HTERT RPE-1 (cell line): ENCODE measurements around the gene PSEN2.
"Not testable (repeated sequence)": the region's sequence is repeated elsewhere in the genome, so short reads cannot be mapped to it uniquely, and the experiment has no call there.

ENCODE experiments used
- in situ Hi-C: fragments of 300-500 bp; cut with MboI; formaldehyde crosslinking; loops from 4 replicates; pipeline ENCODE4 v1.14.3; 2020; ENCODE audit warnings: low sequenced_read_pairs

The PSEN2 gene

GRCh38 chr1:226908419-226908818, 38.0 kb downstream of the PSEN2 start:
- in situ Hi-C loops, result no loop called here

- in situ Hi-C loops, result no loop called here
Measured at GRCh38 chr1:226908913-226909312, 38.5 kb downstream of the PSEN2 start.

DNA sequence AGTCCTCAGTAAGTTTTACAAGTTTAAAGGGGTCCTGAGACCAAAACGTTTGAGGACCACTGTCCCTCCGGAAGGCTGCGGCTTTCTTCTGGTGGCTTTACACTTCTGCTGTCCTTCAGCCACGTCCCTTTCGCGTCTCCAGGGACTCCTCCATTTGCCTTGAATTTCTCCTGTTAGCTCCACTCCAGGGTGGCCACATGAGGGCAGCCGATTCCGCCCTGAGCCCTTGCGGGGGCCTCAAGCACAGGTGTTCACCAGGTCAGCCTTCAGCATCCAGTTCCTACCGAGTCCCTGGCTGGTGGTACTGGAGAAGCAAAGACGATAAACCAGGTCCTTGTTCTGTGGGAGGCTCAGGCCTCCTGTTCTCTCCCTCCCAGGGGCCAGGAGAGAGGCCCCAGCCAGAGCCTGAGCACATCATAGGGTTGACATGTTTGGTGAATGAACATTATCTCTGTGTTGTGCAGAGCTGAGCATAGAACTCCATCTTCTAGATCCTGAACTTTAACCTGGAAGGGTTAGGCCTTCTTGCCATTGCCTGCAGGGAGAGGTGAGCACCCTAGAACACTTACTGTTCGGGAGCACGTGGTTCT, 42.3 kb downstream of the PSEN2 start:
- in situ Hi-C loops, result no loop called here

DNA sequence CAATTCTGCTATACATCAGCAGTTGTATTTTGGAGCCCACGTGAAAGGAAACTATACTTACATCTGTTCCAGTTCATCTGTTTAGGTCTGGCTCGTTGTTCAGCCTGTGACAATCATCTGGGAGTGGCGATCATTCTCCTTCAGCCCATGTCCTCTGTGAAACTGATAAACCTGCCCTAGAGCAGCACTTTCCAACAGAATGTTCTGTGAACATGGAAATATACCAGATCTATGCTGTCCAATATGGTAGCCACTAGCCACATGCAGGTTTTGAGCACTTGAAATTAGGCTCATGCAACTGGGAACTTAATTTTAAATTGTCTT, 45.2 kb downstream of the PSEN2 start:
- in situ Hi-C loops, result no loop called here

GRCh38 chr1:226916497-226916896, 46.1 kb downstream of the PSEN2 start:
- in situ Hi-C loops, result no loop called here

- in situ Hi-C loops, result no loop called here
Measured at GRCh38 chr1:226919587-226919986, 49.2 kb downstream of the PSEN2 start.

DNA sequence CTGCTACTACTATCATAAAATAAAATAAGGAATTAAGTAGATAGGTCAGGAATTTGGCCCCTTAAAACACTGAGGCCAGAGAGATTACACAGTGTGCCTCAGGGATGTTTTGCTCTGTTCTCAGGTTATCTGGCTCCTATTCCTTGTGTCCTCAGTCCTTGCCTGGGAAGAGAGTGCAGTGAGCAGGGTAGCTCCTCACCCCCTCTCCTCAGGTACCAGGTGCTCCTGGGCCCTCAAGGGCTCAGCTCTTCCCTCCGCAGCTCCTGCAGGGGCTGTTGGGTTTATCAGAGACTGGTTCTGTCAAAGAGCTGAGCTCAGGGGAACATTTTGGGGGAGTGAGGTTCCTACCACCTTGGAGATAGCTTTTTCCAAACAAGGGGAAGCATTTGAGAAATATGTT, 49.6 kb downstream of the PSEN2 start:
- in situ Hi-C loops, result no loop called here

DNA sequence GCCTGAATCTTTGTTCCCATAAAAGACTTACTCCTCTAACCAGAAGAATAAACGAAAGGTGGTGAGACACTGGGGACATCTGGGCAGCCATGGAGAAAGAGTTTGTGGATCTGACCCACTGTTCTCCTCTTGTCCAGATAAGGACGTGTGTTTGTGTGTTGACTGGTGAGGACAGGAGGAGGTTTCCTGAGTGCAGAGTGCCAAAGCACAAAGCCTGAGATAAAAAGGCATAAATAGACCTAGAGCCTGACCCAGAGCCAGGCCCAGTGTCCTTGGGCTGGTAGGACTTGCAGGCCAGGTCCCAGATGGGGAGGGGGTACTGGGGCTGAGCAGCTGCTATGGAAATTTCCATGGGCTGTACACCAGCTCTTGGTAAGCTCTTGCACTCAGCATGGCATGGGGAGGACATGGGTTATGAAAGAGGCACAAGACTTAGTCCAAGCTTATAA, 50.1 kb downstream of the PSEN2 start:
- in situ Hi-C loops, result no loop called here

GRCh38 chr1:226921504-226921903, 51.1 kb downstream of the PSEN2 start:
- in situ Hi-C loops, result no loop called here

GRCh38 chr1:226929260-226930111, 59.1 kb downstream of the PSEN2 start:
- in situ Hi-C loops, result not testable (repeated sequence)

GRCh38 chr1:226934483-226935237, 64.2 kb downstream of the PSEN2 start:
- in situ Hi-C loops, result no loop called here

DNA sequence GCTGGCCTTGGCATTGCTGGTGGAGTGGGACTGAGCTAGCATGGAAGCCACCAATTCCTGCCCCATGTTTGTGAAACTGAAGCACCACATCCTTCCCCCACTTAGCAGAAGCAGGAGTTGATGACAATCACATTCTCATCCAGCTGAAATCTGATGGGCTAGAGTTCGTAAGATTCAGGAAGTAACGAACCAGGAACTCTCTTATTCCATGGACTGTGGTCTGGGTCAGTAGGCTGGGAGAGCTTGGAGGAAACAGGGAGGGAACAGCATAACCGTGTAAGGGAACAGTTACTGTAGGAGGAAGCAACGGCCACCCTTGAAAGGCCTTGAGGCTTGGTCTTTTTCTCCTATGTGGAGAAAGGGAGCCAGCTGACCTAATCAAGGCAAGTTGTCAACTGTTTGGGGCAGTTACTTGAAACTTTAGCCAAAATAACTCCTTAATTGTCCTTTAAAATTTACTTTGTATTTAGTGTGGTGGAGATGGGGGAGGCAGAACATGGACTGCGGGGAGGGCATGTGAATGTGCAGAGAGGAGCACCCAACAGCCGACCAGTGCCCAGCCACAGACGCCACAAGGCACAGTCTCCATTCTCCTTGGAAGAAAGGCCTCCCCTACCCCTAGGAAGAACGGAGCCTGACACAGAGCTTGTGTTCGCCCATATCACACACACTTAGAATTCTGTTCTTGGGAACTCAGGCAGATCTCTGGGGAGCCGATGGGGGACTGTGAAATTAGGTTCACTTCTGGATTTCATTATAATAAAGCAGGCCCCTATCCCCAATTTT, 67.7 kb downstream of the PSEN2 start:
- in situ Hi-C loops, result no loop called here

DNA sequence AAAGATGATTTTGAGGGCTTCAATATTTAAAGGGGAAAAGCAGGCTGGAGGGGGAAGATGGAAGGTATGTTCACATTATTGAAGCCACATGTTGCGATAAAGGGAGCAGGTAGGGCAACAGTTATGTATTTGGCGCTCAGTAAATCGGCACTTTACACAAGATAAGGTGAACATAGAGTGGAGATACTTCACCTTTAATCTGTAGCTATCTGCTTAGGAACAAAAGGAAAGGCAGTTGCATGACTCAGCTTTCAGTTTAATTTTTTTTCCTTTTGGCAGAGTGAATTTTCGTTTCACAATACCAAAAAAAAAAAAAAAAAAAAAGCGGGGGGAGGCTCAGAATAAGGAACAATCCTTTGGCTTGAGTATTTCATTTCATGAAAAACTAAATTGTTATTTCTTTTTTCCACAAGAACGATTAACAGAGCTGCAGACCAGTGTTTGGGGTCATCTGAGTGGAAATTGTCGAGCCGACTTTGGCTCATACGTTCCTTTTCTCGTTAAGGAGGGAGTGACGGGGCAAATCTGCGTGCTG, 68.6 kb downstream of the PSEN2 start:
- in situ Hi-C loops, result no loop called here

DNA sequence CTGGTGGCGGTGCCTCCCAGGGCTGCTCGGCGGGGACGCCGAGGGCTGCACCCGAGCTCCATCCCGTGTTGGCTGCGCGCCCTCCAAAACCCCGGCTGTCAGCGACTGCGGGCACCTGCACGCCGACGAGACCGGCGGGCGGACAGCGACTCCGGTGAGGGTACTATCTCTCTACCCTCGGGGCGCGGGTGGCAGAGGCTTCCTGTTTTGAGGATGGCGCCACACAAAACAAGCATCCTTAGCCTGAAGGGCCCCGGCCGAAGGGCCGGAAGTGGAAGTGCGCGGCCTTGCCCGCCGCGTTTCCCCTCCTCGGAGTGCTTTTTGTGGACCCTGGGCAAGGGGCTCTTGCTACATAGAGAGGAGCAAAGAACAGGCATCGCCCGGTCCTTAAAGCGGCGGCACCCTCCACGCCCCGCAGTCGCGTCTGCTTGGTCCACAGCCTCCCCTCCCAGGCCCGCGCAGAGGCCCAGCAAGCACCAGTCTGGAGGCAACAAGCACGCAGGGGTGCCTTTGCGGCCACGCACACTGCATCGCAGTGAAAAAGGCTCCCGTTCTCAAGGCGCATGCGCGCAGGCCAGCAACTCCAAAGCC, 69.1 kb downstream of the PSEN2 start:
- in situ Hi-C loops, result no loop called here

DNA sequence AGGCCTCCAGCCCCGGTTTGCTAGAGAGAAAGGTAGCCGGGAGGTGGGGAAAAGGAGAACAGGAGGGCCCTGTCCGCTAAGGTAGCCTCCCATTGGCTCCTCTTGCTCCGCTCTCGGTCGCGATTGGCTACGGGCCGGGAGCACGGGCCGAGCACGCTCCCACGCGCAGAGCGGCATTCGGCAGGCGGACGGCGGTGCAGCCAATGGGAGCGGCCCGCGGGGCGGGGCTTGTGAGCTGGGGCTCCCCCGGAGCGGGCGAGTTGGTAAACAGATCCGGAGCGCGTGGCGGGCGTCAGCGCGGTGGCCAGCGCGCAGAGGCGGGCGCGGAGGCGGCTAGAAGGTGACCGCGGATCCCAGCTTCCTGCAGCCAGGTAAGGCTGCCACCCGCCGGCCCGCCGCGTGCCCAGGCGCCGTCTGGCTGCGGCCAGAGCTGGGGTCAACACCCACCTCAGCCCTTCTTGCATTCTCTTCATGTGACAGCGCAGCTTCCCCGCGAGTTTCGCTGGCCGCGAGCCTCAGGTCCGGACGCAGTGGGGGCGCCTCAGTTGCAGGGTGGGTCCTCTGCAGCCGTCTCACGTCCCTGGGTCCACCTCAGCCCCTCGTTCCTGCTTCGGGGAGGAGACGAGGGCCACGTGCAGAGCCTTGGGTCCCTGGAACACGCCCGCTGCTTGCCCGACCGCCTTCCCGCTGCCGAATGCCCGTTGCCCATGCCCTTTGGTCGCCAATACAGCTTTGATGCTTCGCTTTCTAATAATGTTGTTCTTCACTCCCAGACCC, 69.8 kb downstream of the PSEN2 start, which contains the start of gene COQ8A:
Gene COQ8A (plus strand): TSS at position 266 of the 777 bp plus-strand sequence. CDS start 21,092 bp downstream, outside the sequence.
- in situ Hi-C loops, result no loop called here

GRCh38 chr1:226940806-226941067, 70.3 kb downstream of the PSEN2 start:
- in situ Hi-C loops, result no loop called here

GRCh38 chr1:226942392-226942791, 72.0 kb downstream of the PSEN2 start:
- in situ Hi-C loops, result no loop called here

DNA sequence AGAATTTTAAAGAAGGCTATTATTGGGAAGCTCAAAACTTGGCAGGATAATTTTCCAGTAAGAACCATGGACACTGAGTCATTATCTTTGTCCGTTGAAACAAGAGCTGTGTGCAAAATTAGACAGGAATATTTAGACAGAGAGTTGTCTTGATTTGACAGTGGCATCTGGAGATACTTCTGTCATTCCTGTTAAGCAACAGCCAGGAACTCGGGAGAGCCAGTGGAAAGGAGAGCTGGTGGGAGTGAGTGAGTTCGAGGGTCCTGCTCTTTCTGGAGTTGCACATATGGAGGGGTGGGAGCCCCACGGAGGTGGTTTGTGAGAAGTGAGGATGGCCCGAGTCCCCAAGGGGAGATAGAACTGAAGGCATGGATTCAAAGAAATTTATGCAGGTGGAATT, 72.7 kb downstream of the PSEN2 start:
- in situ Hi-C loops, result no loop called here

DNA sequence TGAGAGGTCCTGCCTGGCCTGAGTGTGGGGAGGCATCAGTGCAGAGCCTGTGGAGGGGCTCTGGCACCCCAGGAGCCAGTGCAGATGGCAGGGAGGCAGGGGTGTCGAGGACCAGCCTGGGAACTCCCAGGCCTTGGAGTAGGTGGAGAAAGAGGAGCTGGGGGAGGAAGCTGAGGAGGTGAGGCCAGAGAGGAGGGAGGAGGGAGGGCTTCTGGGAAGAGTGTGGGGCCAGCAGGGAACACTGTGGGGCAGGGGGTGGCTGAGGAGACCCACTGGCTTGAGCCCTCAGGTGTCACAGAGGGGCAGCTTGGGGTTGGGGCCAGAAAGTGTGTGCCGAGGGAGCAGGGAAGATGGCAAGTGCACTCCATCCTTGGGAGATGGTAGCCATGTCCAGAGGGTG, 73.5 kb downstream of the PSEN2 start:
- in situ Hi-C loops, result no loop called here
